GM12801 (cell line): ENCODE results near the gene RBMS3.

Experiments
- TF ChIP-seq, protein P1 (sequence below): IDR thresholded peaks from one replicate; pipeline ENCODE4 v1.5.1; 2011; ENCODE audit warnings: control low read depth; ENCODE audit not compliant: insufficient read length; ENCODE audit errors: extremely low read depth

RBMS3 gene

DNA sequence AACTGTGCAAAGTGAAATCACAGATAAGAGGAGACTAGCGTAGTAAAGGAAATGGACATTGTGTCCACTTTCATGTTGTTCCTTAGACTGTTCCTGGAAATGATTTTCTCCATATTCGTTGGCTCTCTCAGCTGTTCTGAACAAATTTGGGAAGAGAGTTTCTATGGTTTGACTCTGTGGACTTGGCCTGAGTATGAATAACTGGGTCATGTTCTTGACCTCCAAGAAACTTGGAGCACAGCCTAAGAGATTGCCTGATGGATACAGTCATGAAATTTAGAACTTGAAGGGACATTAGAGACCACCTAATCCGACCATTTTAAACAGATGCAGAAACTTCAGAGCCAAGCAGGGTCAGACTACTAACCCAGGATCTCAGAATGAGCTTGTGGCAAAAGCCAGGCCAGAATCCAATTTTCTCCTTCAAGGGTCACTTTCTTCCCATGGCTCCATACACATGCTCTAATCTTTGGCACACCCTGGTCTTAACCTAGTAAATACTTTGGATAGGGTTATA lies 430.4 kb downstream of the RBMS3 start:
- TF ChIP-seq, protein P1, sequence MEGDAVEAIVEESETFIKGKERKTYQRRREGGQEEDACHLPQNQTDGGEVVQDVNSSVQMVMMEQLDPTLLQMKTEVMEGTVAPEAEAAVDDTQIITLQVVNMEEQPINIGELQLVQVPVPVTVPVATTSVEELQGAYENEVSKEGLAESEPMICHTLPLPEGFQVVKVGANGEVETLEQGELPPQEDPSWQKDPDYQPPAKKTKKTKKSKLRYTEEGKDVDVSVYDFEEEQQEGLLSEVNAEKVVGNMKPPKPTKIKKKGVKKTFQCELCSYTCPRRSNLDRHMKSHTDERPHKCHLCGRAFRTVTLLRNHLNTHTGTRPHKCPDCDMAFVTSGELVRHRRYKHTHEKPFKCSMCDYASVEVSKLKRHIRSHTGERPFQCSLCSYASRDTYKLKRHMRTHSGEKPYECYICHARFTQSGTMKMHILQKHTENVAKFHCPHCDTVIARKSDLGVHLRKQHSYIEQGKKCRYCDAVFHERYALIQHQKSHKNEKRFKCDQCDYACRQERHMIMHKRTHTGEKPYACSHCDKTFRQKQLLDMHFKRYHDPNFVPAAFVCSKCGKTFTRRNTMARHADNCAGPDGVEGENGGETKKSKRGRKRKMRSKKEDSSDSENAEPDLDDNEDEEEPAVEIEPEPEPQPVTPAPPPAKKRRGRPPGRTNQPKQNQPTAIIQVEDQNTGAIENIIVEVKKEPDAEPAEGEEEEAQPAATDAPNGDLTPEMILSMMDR: no peak

DNA sequence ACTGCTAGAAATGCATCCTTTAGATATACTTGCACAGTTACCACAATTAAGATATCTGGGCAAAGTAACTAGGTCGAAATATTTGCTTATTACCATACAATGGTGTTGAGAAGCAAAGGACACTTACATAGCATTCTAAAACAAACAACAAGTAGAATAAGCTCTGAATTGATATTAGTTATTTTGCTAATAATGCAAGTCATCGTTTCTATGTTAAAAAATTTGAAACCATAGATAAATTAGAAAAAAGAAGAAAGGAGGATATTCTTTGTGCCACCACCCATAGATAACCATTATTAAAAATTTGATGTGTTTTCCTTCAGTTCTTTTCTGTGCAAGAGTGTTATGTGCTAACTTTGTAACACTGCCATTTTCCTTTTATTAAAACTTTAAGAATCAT lies 435.3 kb downstream of the RBMS3 start:
- TF ChIP-seq, protein P1: no peak

DNA sequence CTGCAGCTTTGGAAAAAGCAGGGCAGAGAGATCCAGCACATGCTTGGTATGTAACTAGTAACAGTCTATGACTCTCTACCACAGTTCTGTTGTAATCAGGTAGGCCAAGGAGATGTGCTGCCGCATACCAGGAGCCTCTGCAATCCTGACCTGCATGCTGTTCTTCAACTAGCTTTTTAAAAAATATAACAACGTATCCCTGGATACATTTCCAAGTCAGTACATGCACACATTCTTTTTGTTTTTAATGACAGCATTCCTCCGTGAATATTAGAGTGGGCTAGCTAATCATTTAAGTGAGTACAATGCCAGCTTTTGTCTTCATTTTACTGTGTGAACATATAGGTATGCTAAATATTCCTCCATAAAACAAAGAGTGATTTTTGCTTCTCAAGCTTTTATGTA lies 437.8 kb downstream of the RBMS3 start:
- TF ChIP-seq, protein P1: no peak

DNA sequence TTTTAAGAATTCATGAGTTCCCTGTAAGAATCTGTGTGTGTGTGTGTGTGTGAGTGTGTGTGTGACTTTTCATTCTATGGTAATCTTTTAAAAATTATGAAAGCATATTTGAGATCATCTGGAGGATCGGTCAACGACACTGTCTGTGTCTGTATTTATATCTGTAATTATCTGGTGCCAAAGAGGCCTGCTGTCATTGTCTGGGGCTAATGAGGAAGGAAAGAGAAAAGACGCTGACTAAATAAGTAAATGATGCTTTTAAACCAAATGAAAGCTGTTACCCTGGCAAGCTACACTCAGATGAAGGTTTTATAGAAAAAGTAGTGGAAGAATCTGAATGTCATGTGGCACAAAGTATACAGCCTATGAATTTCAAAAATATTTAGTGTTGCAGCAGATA lies 439.8 kb downstream of the RBMS3 start:
- TF ChIP-seq, protein P1: no peak

DNA sequence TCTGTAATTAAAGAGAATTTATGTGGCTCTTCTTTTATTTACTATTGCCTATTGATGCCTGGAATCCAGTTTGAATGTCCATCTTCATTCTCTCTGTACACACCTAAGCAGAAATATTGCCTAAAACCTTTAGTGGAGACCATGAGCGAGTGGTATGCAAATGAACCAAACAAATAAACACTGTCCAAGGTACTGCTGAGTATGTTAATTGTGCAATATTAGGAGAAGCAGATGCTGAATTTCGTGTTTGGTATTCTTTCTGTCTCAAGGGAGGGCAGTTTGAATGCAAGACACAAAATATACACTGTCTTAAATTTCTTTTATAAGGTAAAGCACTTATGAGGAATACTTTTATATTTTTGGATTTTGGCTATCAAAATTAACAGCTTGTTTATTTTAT lies 440.9 kb downstream of the RBMS3 start:
- TF ChIP-seq, protein P1: no peak

DNA sequence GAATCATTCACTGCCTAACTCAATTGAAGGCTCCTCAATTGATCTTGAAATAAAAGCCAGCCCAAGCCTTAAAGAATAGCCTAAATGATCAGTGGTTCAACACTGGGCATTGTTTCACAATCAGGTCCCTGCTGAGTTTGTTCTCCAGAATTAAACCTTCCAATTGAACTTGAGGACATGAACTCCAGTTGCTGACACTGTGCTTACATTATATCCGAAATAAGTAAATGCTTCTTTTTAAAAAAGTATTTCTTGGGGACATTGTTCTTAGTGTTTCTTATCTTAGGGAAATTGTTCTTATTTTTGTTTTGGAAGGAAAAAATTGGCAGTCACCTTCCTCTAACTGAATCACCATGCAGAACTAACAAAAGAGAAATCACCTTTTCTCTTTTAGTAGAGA lies 450.2 kb downstream of the RBMS3 start:
- TF ChIP-seq, protein P1: no peak

DNA sequence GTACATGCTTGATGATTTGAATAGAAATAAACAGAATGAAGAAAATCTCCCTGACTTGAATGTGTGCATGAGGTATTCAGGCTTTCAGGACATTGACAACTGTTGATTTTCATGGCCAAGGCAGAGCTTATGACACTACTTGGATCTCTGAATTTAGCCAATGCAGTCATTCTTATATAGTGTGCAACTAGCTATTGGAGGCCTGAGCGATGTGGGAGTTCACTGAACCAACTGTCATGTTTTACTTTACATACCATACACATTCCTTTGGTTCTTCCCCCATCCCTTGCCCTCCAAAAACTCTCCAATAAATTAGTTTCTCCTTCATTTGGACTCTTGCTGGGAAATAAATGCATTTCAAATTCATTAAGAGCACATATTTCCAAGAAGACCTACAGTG lies 460.4 kb downstream of the RBMS3 start:
- TF ChIP-seq, protein P1: no peak
